Measurements from ENCODE around the gene GSDME. TPM values are rescaled to one million over a fixed set of nuclear protein-coding genes. Genes with fewer than 3 reads are reported as not detected.

The GSDME gene
- total RNA-seq, 1 donor from 2014 or later, result 4.8 TPM

DNA sequence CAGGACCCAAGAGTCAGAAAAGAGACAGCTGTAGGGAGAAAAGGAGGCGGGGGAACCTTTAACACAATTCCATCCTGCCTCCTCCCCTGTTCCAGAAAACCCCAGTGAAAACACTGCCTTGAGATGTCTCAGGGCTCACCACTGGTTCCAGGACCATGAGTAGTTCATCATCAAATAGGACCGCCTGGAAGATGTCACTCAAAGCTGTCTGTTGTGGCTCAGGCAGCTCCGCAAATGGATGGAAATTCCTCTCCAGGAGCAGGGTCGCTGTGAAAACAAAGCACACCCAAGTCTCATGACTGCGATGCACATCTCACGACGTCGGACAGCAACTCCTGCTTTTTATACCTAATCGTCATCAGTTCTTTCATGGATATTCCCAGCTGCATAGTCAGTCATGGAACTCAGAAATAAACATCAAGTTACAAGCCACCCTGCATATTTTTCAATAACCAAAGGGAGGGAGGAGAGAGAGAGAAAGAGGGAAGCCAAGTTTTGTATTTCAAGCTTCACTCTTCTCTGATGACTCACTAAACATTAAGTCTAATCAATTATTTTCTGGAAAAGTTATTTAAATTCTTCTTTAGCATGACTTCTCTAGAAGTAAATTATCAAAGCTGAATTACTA, 49.2 kb downstream of the GSDME start:
- no peak for ATAC-seq
- DNase-seq (ENCODE audit: low spot score), result no peak

DNA sequence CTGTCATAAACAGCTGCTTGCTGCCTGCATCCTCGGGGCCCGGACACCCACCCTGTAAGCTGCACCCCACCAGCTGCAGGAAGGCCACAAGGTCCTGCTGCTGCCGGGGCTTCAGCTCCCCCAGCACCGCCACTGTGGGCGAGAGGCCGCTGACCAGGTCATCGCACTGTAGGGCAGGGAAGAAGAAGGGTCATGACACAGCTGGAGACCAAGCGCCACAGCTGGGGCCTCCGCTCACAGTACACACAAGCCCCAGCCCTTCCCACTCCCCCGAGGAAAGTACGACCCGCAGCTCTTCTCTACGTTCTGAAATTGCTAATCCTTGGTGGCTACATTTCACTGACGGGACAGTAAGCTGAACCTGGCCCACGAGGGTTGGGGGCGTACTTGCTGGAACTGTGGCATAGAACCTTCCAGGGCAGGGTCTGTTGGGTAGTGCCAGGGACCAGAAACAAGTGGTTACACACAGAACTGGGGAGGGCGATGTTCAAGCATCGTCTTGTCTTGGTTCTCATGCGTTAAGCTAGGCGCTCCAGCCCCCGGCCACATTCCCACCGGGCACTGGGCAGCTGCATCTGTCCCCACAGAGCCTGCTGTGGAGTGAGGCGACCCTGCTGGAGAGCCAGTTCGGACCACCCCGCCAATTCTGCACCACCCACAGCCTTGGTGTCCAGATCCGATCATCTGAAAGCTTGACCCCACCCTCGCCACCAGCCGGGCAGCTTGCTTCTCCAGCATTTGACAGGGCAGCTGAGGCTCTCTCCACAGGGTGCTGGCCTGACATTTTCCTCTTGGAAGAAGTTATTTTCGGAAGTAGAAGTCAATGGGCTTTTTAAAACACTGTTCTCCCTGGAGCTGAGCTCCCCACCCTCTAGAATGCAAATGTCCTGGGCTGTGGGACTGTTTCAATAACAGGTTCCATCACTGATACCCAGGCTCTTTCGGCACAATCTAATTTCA, 50.8 kb downstream of the GSDME start:
- ATAC-seq (peak; percentile 31), DNase-seq (ENCODE audit: low spot score) (no peak)

DNA sequence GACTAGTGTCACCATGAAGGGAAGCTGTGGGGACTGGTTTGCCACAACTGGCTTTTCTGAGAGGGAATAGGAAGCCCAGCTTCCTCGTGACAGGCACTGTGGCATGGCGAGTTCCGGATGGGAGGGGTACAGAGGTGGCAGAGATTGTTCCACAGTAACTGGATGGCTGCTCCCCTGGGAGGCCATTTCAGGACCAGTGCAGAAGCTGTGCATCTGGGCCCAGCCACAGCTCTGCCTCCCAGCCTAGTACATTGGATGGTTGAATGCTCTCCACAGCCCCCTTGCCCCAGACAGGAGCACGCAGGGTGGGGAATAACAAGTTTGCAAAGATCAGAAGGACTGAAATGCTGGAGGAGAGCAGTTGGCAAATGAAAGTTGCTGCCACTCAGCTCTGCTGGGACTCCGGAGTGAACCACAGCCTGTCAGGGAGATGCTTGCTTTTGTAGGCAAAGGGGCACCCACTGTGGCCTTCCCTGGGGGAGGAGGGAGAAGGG, 51.8 kb downstream of the GSDME start:
- DNase-seq (ENCODE audit: low spot score) (no peak), ATAC-seq (no peak)

DNA sequence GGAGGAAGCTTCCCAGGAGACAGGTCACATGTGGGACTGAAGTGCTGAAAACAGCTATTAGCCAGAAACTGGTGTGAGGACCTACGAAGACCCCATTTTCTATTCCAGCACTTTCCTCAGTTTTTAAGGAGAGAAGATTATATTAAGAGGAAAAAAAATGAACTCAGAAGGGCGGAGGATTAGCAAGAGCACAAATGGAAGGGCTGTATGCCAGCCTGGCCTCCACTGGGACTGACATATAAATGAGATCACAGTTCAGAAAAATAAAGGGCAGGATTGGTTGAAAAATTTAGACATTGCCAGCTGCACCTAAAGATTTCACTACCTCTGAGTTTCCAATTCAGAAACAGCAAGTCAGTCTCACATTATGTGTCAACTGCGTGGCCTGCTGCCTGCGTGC, 53.0 kb downstream of the GSDME start:
- ATAC-seq, result no peak
- no peak for DNase-seq (ENCODE audit: low spot score)

DNA sequence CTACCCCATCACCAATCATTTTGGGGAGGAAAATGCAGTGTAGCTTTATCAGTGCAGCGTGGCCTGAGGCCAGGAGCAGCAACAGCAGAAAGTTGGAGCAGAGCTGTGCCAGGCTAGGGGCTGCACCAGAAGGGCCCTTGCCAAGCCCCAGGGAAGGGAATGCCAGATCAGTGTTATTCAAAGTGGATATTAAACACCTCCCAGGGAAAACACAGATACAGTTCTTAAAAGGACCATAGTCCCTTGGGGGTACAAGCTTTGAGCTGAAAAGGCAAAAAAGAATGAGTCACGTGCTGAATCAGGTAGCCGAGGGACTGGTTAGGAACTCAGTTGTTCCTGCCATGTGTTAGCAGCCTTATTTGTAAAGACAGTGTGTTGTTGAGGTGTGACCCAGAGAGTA, 54.0 kb downstream of the GSDME start:
- DNase-seq (ENCODE audit: low spot score) (no peak), ATAC-seq (no peak)

DNA sequence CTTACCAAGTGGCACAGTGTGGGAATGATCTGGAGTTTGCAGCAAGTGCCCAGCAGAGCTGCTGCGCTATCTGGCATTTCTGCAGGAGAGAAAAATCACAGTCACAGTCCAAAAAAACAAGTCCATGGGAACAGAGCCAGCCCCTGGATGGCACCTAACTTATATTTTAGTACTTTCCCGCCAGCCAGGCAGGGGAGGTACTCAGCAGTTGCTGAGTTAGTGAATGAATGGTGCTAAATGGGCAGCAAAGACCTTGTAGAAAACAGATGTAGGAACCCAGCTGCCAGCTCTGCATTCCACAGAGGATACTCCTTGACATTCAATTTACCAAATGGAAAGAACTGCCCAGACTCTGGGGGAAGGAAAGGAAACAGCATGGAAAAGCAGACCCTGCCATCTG, 54.5 kb downstream of the GSDME start:
- DNase-seq (ENCODE audit: low spot score) (no peak), ATAC-seq (no peak)

DNA sequence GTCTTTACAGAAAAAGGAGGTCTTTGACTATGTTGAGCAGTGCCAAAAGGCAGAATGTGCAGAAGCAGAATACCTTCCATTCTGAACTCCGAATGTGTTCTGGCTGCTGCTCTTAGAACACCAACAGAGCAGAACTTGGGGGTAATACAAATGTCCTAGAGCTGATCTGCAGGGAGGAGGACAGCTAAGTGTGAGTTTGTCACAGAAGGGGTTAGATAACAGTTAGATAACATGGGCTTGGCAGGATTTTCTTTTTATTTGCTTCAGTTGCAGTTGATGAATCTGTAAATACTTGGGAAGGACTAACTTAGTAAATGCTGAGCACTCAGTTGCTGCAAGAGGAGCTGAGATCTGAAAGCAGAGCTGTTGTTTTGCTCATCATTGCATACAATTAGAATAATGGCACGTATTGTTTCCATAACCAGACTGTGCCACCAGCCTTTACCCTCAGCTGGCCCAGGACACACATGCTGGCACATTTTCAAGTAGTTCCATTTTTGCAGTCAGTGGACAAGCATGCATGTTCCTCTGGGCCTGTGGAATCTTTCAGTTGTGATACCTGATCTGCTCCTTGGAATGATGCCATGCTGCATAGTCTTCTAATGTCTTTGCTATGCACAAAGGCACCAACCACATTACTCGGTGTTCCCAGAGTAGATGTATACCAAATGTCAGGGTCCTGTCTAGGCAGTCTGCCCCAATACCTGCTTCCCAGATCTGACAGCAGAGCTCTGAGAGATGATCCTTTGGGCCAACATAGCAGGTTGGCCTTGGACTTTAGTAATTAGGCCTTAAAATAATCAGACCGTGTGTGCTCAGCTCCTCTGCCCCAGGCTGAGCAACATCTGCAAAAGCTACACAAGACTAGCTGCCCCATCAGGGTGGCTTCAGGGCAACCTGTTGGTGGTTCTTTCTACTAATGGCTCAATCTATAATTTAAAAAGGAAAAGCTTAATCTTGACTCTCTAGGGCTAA, 55.7 kb downstream of the GSDME start:
- no peak for DNase-seq (ENCODE audit: low spot score)
- ATAC-seq, result peak; percentile 30

DNA sequence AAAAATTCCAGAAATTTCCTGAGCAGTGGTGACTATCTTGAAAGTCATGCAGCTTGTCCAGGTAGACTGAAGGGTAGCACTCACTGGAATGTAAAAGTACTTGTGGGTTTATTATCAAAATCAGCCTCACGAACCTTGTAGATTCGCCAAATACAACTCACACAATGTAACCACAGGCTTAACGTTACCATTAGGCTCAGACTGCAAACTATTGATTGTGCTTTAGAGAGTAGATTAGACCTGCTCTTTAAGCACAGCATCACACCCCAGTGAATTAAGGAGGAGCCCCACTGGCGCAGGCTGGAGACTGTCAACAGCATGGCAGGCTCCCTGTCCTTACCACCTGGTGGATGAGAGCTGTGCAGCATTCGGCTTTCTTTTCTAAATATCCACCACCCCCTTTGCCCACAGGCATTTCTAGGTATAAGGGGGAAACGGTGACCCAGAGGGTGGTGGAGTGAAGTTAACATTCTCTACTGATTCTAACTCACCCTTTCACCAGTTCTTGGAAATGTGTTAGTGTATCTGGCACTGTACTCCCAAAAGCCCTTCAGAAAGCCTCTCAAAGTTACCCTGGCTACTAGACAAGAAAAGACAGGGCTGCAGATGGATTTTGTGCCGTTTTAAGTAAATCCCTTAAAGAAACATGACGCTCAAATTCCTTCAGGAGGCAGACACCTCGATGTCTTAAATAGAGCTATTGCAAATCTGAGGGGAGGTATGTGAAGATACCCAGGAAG, 56.6 kb downstream of the GSDME start:
- DNase-seq (ENCODE audit: low spot score), result no peak
- ATAC-seq, result no peak

DNA sequence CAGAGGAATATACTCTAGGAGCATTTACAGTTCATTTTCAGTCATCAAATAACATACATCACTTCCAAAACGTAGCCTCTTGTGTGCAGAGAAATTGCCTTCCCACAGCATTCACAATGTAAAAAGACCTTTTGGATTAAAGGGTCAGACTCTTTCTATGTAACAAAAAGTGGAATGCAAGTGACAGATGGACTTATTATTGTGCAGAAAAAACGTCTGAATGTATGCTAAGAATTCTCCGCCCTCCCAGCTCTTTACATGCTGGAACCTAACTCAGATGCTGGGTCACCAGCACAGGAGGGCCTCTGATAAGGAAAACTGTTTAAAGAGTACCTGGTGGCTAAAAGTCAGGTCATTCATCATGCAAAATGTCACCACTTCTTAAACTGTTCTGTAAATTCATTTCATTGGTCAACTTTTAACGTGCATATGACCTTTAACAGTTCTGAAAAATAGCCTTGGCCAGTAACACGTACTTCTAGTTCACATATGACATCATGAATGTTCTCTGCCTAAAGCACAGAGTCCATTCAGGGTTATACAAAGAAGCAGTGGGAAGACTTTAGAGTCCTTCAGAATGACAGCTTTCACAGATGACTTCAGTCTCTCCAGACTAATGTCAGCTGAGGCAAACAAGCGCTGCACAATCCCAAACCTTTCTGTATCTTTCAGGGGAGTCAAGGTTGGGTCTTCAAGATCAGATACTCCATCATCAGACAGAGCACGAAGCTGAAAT, 58.6 kb downstream of the GSDME start:
- ATAC-seq, result no peak

DNA sequence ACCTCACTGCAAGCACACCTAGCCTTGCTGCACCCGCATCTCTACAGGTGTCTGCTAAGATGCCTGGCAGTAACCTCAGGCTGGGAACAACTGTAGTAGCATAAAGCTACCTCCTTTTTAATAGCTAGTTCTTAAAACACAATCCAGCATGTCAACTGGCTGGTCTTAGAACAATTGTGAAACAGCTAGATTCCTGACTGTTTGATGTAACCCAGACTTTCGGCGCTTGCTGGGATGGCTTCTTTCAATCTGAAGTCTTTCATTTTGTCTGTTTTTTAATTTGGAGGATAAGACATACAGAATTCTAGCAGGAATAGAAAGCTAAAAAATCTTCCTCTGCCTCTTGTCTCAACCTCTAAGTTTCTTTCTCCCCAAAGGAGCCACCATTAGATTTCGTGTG, 59.8 kb downstream of the GSDME start:
- DNase-seq (ENCODE audit: low spot score) (no peak), ATAC-seq (no peak)

More for the DNA sequence above, 58.6 kb downstream of the GSDME start:
- DNase-seq (ENCODE audit: low spot score), result no peak

DNA sequence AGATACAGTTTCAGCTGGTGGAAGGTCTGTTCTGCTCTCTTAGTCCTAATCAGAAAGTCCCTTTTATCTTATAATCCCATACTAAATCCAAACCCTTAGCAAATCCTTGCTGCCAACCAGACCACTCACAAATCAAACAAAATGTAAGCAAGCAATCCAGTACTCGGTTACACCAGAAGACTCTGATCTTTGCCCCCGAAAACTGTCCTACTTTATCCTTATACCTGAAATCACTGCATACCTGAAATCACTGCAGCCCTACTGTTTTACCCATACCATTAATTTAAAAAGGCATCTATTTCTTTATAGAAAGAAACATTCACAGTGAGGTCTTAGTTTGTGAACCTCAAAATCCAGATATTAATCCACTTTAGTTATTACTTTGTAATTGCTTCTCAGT, 64.7 kb downstream of the GSDME start:
- DNase-seq (ENCODE audit: low spot score), result no peak
- ATAC-seq, result peak; percentile 65

DNA sequence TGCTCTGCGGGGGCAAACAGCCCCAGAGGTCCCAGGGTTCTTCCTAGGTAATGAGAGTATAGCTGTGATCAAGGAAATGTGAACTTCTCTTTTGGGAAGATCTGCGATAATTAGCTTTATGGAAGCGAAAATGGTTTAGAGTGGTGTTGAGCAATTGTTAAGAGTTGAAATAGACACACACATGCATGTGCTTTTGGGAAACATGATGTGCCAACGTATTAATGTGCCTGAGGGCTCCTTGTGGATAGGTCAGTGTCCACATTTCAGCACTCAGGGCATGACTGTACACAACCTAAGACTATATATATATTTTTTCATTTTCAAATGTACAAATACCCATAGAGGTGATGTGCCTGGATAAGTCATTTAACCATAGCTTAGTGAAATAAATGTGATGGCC, 67.0 kb downstream of the GSDME start:
- no peak for DNase-seq (ENCODE audit: low spot score)
- ATAC-seq, result no peak

DNA sequence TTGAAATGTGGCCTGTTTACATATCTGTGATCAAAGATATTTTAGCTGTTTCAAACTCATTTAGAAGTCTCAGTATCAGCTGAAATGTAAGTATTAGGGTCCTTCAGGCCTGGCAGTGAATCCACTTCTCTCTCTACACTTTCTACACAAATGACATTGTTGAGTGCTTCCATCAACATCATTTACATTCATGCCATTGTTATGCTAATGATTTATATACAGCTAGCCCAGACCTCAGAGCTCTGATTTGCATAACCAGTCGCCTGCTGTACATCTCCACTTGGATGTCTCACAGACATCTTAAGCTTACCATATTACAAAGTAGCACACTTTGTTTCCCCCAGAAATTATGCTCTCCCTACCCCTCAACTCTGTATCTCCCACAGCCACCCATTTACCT, 71.6 kb downstream of the GSDME start:
- ATAC-seq, result no peak
- no peak for DNase-seq (ENCODE audit: low spot score)

DNA sequence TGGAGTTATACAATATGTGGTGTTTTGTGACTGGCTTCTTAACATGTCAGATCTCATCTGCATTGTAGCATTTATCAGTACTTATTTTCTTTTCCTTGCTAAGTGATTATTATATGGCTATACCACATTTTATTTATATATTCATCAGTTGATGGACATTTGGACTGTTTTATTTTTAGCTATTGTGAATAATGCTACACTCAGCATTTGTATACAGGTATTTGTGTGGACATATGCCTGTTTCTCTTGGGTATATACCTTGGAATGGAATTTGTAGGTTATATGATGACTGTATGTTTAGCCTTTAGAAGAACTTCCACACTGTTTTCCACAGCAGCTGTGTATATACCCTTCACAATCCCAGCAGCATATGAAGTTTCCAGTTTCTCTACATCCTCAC, 86.5 kb downstream of the GSDME start:
- DNase-seq (ENCODE audit: low spot score) (no peak), ATAC-seq (no peak)

DNA sequence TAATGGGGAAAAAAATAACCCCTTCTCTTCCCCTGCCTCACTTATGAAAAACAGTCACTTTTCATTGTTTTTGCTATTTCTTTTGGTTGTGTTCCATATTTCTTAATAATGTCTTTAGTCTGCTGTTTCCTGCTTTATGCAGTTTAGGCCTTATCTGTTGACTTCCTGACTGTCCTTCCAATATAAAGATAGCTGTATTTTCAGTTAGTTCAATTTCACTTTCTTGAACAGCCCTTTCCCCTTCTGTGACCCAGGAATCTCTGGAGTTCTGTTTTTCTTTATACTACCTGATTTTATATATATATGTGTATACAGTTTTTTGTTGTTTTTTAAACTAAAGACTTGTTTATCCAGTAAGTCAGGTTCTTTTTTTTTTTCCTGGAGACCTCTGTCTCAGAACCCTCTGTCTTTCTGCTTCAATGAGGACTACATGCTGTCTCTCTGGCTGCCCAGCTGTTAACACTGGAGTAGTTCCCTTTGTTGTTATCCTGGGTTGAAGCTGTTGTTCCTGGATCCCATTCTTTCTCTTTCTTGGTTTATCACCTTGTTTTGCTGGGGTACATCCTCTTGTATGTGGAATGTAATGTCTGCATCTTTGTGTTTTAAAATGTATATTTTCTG, 87.2 kb downstream of the GSDME start:
- ATAC-seq (no peak), DNase-seq (ENCODE audit: low spot score) (no peak)

DNA sequence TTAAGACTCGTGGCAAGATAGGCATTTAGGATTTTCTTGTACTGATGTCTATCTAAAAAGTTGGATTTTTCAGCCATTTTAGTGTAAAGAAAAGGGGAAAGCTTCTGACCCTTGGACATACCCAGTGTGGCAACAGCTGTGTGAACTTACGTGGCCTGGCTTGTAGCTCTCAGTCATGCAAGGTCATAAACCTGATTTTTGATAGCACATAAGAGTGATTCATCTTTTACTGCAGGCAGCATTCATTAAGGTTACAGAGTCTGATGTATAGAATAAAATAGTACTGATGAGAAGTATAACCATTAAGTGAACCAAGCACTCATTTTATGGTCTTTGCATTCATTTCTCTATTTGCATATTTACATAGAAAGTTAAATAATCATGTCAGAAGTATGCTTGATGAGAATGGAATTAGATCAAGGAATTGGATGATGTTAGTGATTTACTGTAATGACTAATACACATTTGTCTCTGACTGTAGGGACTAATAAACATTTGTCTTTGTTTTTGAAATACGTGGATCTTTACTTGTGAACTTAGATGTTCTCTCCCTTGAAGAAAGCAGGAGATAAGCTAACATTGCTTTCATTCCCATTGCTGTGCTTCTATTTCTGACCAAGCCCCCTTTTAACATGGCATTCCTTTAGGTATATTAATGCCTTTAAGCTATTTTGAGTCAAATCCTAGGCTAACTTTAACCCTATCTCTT, 88.2 kb downstream of the GSDME start:
- ATAC-seq (peak; percentile 96), DNase-seq (ENCODE audit: low spot score) (no peak)

DNA sequence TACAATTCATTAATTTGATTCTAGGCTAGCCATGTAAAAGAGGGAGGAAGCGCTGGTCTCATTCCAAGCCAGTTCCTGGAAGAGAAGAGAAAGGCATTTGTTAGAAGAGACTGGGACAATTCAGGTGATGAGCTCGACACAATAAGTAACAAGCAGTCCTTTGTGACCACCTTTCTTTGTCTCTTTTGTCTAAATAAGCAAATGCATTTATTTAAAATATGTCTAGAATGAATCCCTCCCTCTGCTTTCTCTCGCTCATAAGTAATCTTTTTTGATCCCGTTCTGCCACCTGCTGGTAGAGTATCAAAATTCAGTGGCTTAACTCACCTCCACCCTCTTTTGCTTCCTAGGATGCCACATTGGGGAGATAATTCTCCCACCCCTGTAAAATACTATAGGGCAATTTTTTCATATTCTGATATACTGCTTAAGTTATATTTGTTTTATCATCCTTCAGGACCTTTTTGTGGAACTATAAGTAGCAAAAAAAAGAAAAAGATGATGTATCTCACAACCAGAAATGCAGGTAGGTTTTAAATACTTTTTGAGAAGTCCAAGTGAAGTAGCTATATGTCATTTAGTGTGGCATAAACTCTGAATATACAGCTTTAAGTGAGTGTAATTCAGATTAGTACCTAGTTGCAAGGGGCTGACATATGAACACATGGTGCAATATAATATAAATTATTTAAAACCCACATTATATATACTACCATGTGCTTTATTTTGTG, 91.5 kb downstream of the GSDME start:
- no peak for DNase-seq (ENCODE audit: low spot score)
- peak; percentile 83 for ATAC-seq

DNA sequence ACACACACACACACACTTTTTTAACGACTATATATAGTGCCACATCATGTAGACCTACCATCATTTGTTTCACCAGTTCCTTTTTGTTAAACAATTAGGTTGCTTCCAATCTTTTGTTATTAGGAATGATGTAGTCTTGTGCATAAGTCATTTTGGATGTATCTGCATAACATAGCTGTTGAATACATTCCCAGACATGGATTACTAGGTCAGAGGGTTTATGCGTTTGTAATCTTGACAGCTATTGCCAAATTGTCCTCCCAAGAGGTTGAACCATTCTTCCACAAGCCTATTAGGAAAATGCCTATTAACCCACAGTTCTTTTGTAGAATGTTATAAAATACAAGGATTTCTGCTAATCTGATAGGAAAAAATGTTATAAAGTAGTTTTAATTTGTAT, 96.7 kb downstream of the GSDME start:
- no peak for DNase-seq (ENCODE audit: low spot score)
- ATAC-seq, result peak; percentile 68
